HG03565 (cell line): ENCODE data around the gene RARG.
"Not testable (repeated sequence)": the region's sequence is repeated elsewhere in the genome, so short reads cannot be mapped to it uniquely, and the experiment has no call there.

ENCODE experiments used
- ATAC-seq: cut with Tn5 transposase; IDR thresholded peaks from one replicate; pipeline ENCODE4 v1.9.1; 2021; ENCODE audit warnings: mild to moderate bottlenecking, moderate library complexity; ENCODE audit not compliant: unreplicated experiment

RARG gene

GRCh38 chr12:53193040-53193439 lies 39.0 kb downstream of the RARG start:
- no peak for ATAC-seq

- ATAC-seq, result no peak
Measured at GRCh38 chr12:53192531-53193021, 39.4 kb downstream of the RARG start.

- ATAC-seq, result no peak
Measured at GRCh38 chr12:53191885-53192530, 40.0 kb downstream of the RARG start.

- ATAC-seq, result no peak
Measured at GRCh38 chr12:53191096-53191884, 40.7 kb downstream of the RARG start.

- ATAC-seq, result no peak
Measured at GRCh38 chr12:53190108-53190729, 41.8 kb downstream of the RARG start.

GRCh38 chr12:53187145-53187899 lies 44.7 kb downstream of the RARG start:
- no peak for ATAC-seq

- ATAC-seq, result no peak
Measured at GRCh38 chr12:53186745-53187144, 45.3 kb downstream of the RARG start.

- ATAC-seq, result no peak
Measured at GRCh38 chr12:53185582-53186153, 46.3 kb downstream of the RARG start.

- ATAC-seq, result no peak
Measured at GRCh38 chr12:53184828-53185227, 47.2 kb downstream of the RARG start.

GRCh38 chr12:53182903-53183302 lies 49.1 kb downstream of the RARG start:
- no peak for ATAC-seq

- no peak for ATAC-seq
Measured at GRCh38 chr12:53181935-53182334, 50.1 kb downstream of the RARG start.

GRCh38 chr12:53180931-53181645 lies 50.9 kb downstream of the RARG start:
- peak; percentile 29 for ATAC-seq

GRCh38 chr12:53180220-53180930 lies 51.6 kb downstream of the RARG start, which contains the start of the genes CSAD and ZNF740:
Gene CSAD (minus strand): TSS chr12:53180925. CDS start chr12:53173470, 7,455 bp downstream.
Gene ZNF740 (plus strand): TSS chr12:53180722. CDS start chr12:53181984, 1,262 bp downstream.
- peak; percentile 94 for ATAC-seq

- no peak for ATAC-seq
Measured at GRCh38 chr12:53179687-53180219, 52.3 kb downstream of the RARG start.

GRCh38 chr12:53178803-53179202 lies 53.2 kb downstream of the RARG start:
- ATAC-seq, result not testable (repeated sequence)

- ATAC-seq, result not testable (repeated sequence)
Measured at GRCh38 chr12:53177447-53177846, 54.6 kb downstream of the RARG start.

- ATAC-seq, result no peak
Measured at GRCh38 chr12:53176750-53177149, 55.3 kb downstream of the RARG start.

- ATAC-seq, result no peak
Measured at GRCh38 chr12:53174881-53175491, 57.0 kb downstream of the RARG start.
